Measurements from ENCODE around the gene CA12.

DNA sequence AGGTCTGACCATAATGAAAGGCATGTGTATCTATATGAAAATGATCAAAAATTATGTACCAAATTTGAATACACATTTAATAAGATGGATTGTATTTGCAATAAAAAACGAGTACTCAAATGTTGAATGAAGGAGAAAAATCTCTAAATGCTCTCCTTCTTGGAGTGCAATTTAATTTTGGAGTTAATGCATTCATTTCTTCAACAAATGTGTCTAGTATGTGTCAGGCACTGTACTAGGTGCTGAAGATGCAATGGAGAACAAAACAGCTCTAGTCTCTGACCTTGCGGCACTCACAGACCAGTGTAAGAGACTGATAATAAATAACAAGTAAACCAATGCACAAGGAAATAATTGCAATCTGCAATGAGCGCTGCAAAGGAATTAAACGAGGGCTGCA is 28.8 kb downstream of the CA12 start:
- TF ChIP-seq, protein P1, sequence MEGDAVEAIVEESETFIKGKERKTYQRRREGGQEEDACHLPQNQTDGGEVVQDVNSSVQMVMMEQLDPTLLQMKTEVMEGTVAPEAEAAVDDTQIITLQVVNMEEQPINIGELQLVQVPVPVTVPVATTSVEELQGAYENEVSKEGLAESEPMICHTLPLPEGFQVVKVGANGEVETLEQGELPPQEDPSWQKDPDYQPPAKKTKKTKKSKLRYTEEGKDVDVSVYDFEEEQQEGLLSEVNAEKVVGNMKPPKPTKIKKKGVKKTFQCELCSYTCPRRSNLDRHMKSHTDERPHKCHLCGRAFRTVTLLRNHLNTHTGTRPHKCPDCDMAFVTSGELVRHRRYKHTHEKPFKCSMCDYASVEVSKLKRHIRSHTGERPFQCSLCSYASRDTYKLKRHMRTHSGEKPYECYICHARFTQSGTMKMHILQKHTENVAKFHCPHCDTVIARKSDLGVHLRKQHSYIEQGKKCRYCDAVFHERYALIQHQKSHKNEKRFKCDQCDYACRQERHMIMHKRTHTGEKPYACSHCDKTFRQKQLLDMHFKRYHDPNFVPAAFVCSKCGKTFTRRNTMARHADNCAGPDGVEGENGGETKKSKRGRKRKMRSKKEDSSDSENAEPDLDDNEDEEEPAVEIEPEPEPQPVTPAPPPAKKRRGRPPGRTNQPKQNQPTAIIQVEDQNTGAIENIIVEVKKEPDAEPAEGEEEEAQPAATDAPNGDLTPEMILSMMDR (IDR thresholded peaks at IDR 0.05): no peak
- TF ChIP-seq POLR2A (IDR thresholded peaks at IDR 0.05): no peak

Measured in esophagus squamous epithelium (tissue), 4 donors.